Lower lobe of right lung (tissue), 2 donors: ENCODE data around the gene PHF21A. TPM values are rescaled to one million over a fixed set of nuclear protein-coding genes. Genes with fewer than 3 reads are reported as not detected.

Experiments
- ATAC-seq, 2 donors: fragments of 200-7000 bp; cut with Tn5 transposase; one replicate each; pipeline ENCODE4 v1.9.1; 2020 to 2022; ENCODE audit warnings: mild to moderate bottlenecking in 2 of 2, moderate library complexity in 2 of 2
- DNase-seq: peaks from one replicate; pipeline ENCODE4 v3.0.0-alpha.2; 2020
- H3K27ac ChIP-seq: fragments of 200-600 bp; one replicate; pipeline ENCODE4 v1.8.0; 2022
- H3K27me3 ChIP-seq: fragments of 200-600 bp; one replicate; pipeline ENCODE4 v1.8.0; 2022; ENCODE audit warnings: low read depth
- H3K36me3 ChIP-seq: fragments of 200-600 bp; one replicate; pipeline ENCODE4 v1.8.0; 2022; ENCODE audit warnings: mild to moderate bottlenecking
- H3K4me1 ChIP-seq: fragments of 200-600 bp; one replicate; pipeline ENCODE4 v1.8.0; 2022
- H3K4me3 ChIP-seq: fragments of 200-600 bp; one replicate; pipeline ENCODE4 v1.8.0; 2022; ENCODE audit warnings: mild to moderate bottlenecking
- H3K9me3 ChIP-seq: fragments of 200-600 bp; one replicate; pipeline ENCODE4 v1.8.0; 2022
- CTCF ChIP-seq: fragments of 200-600 bp; IDR thresholded peaks from one replicate; pipeline ENCODE4 v1.8.0; 2022; ENCODE audit warnings: antibody characterized with exemption, mild to moderate bottlenecking
- intact Hi-C: fragments of 100-400 bp; cut with DNase I; formaldehyde crosslinking; loops from one replicate; pipeline ENCODE4 v1.11.0; 2022
- total RNA-seq: library from RNA; stranded (reverse); fragmentation: NEBNext Ultra II Directional; extraction: Animal tissue kit (Norgen Biotek cat#: 25700); gene quantifications from one replicate; pipeline ENCODE4 v1.2.1, GENCODE V29; 2021
- donor health status: DM: no; HTN: yes; CAD: no; lungs with severe emphysema.

The PHF21A gene
- total RNA-seq, 1 donor from 2014 or later, result 48.4 TPM

DNA sequence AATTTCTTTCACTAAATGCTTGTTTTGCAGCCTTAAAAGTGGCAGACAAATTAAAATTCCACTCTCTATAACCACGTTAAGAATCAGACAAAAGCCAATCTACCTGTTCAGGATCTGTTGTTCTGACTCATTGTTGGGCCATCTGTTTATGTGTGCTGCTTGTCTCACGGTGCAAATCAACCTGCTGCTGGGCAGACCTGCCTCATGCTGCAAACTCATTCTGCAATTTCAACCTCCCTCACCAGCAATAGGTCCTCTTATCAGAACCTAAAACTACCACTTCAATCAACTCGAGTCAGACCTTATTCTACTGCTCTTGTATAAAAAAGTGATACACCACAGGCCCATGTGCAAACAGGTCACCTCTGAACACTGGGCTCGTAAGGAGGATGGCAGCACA is 123.7 kb downstream of the PHF21A start:
- ATAC-seq (no peak), DNase-seq (no peak)
- H3K4me1 ChIP-seq, result peaks cover 17% of the 10 kb centered on the region
- no peak for TF ChIP-seq CTCF
- no peaks in the 10 kb centered on the region for H3K27me3 ChIP-seq
- no peak overlapping the region for H3K4me3 ChIP-seq
- no peaks in the 10 kb centered on the region for H3K9me3 ChIP-seq
- intact Hi-C loops, result no loop called here
- no peaks in the 10 kb centered on the region for H3K36me3 ChIP-seq
- no peak overlapping the region for H3K27ac ChIP-seq

DNA sequence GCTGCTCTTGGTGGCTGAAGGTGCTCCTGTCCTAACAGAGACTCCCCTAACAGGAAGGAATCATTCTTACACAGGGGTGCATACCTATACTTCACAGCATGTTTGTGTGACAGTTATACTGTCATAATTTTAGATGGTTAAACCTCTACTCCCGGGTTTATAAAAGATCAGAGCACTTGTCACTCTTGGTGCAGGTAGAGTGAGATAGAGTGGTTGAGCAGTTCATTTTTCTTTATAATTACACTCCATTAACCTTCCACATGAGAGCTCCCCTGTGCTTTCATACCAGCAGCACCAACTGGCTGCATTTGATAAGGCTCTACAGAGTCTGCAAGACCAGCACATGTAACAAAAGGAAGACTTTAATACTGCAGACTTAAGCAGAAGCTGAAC is 125.9 kb downstream of the PHF21A start:
- H3K36me3 ChIP-seq, result no peaks in the 10 kb centered on the region
- DNase-seq (no peak), ATAC-seq (no peak)
- no peak overlapping the region for H3K27ac ChIP-seq
- no peak for TF ChIP-seq CTCF
- H3K4me3 ChIP-seq, result no peak overlapping the region
- intact Hi-C loops, result no loop called here
- H3K4me1 ChIP-seq, result peaks cover 17% of the 10 kb centered on the region
- no peaks in the 10 kb centered on the region for H3K9me3 ChIP-seq
- no peaks in the 10 kb centered on the region for H3K27me3 ChIP-seq

DNA sequence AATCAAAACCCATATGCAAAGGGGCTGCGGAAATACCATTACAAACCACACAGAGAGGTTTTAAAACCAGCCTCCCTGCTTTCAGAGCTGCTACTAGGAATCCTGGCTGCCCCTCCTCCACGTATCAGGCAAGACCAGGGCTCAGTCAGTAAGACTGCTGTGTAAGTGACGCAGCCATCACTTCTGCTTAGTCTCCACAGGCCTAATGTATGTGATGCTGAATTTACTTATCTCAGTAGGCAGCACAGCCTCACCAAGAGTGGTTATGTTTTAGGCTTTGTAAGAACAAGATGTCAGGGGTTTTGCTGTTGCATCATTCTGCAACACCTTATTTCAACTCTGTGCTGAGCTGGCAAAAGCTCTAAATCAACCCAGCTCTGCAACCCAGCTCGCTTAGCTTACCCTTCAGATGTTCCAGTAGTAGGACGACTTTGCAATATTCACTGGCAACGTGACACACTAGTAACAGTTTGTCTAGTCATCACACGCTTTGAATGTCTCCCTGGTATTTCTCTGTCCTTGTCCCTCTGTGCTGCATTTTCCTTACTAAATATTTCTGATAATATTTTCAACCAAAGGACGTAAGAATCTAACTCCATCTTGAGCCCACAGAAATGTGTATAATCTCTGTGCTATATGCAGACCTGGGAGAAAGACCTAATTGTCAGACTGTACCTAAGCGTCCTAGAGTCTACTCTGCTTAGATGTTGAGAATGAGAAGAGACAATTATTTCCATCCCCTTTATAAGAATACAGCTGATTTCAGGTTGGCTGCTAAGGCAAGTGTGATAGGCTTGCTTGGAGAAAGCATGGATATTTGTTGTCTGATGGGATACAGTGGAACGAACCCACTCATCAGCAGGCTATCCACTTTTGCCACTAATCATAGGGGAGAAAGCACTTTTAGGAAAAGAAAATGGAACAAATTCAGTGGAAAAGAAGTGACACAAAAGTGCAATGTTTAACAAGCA is 126.6 kb downstream of the PHF21A start:
- H3K36me3 ChIP-seq, result no peaks in the 10 kb centered on the region
- H3K27me3 ChIP-seq, result no peaks in the 10 kb centered on the region
- intact Hi-C loops, result no loop called here
- peaks cover 17% of the 10 kb centered on the region for H3K4me1 ChIP-seq
- no peak for DNase-seq
- no peak overlapping the region for H3K27ac ChIP-seq
- ATAC-seq, result no peak
- TF ChIP-seq CTCF, result no peak
- no peaks in the 10 kb centered on the region for H3K9me3 ChIP-seq
- H3K4me3 ChIP-seq, result no peak overlapping the region

- H3K27me3 ChIP-seq, result no peaks in the 10 kb centered on the region
- H3K9me3 ChIP-seq, result no peaks in the 10 kb centered on the region
- no peak overlapping the region for H3K4me3 ChIP-seq
- no peak for TF ChIP-seq CTCF
- DNase-seq, result no peak
- H3K4me1 ChIP-seq, result peaks cover 17% of the 10 kb centered on the region
- peak in 1 of 2 donors; percentile 35 for ATAC-seq
- no peaks in the 10 kb centered on the region for H3K36me3 ChIP-seq
- intact Hi-C loops, result no loop called here
- H3K27ac ChIP-seq, result no peak overlapping the region
Measured at GRCh38 chr11:45993531-45994001, 127.7 kb downstream of the PHF21A start.

- Histone ChIP-seq H3K36me3 (no peaks in the 10 kb centered on the region), H3K4me3 (no peak overlapping the region), H3K9me3 (no peaks in the 10 kb centered on the region), H3K27me3 (no peaks in the 10 kb centered on the region), H3K4me1 (peaks cover 11% of the 10 kb centered on the region), H3K27ac (no peak overlapping the region)
- no peak for TF ChIP-seq CTCF
- DNase-seq, result no peak
- intact Hi-C loops, result no loop called here
- ATAC-seq, result no peak
Measured at GRCh38 chr11:45988921-45989320, 132.3 kb downstream of the PHF21A start.
